ENCODE results near the gene TRIM71.
A peak's percentile ranks its signal among the peaks of the same experiment; 100 is the strongest.
"Not testable (repeated sequence)": the region's sequence is repeated elsewhere in the genome, so short reads cannot be mapped to it uniquely, and the experiment has no call there.

TRIM71 gene

GRCh38 chr3:32899265-32899664 lies 81.5 kb downstream of the TRIM71 start:
- H3K27ac ChIP-seq (replicated peaks), result no peak overlapping the region
- H3K27me3 ChIP-seq (ENCODE audit: insufficient read depth, poor library complexity, severe bottlenecking), result no peaks in the 10 kb centered on the region
- H3K4me3 ChIP-seq (replicated peaks; ENCODE audit: insufficient read depth, low read length), result no peak overlapping the region
- no peak for DNase-seq (ENCODE audit: low read depth in 1 of 2, low spot score in 1 of 2)
- no peak for TF ChIP-seq CTCF (IDR thresholded peaks at IDR 0.05; ENCODE audit: insufficient read depth, low read length)
- no peak for TF ChIP-seq POLR2AphosphoS5 (IDR thresholded peaks at IDR 0.05; ENCODE audit: low read depth)
- TF ChIP-seq GABPA (IDR thresholded peaks at IDR 0.05; ENCODE audit: low read depth), result no peak
- TF ChIP-seq REST (IDR thresholded peaks at IDR 0.05; ENCODE audit: insufficient replicate concordance, low read depth), result no peak
- TF ChIP-seq SPI1 (IDR thresholded peaks at IDR 0.05; ENCODE audit: borderline replicate concordance, low read depth), result no peak

GRCh38 chr3:32901005-32901932 lies 83.5 kb downstream of the TRIM71 start:
- peak; percentile 13 to 52 for DNase-seq (ENCODE audit: low read depth in 1 of 2, low spot score in 1 of 2)
- H3K27ac ChIP-seq (replicated peaks), result peak overlapping the region; percentile 6
- no peak overlapping the region for H3K4me3 ChIP-seq (replicated peaks; ENCODE audit: insufficient read depth, low read length)
- TF ChIP-seq GABPA (IDR thresholded peaks at IDR 0.05; ENCODE audit: low read depth) (no peak), SPI1 (IDR thresholded peaks at IDR 0.05; ENCODE audit: borderline replicate concordance, low read depth) (peak; percentile 32; the same call in 1 of the 2 replicates)
- H3K27me3 ChIP-seq (ENCODE audit: insufficient read depth, poor library complexity, severe bottlenecking), result no peaks in the 10 kb centered on the region

GRCh38 chr3:32902887-32903371 lies 85.1 kb downstream of the TRIM71 start:
- not testable (repeated sequence) for H3K27me3 ChIP-seq (ENCODE audit: insufficient read depth, poor library complexity, severe bottlenecking); H3K27ac ChIP-seq (replicated peaks)
- DNase-seq (ENCODE audit: low read depth in 1 of 2, low spot score in 1 of 2), result peak in 1 of 2 experiments; percentile 30
- H3K4me3 ChIP-seq (replicated peaks; ENCODE audit: insufficient read depth, low read length), result peak overlapping the region; percentile 30

GRCh38 chr3:32903953-32904352 lies 86.2 kb downstream of the TRIM71 start:
- DNase-seq (ENCODE audit: low read depth in 1 of 2, low spot score in 1 of 2), result no peak
- H3K27me3 ChIP-seq (ENCODE audit: insufficient read depth, poor library complexity, severe bottlenecking), result no peaks in the 10 kb centered on the region
- H3K27ac ChIP-seq (replicated peaks), result no peak overlapping the region
- TF ChIP-seq POLR2AphosphoS5 (IDR thresholded peaks at IDR 0.05; ENCODE audit: low read depth) (no peak), GABPA (IDR thresholded peaks at IDR 0.05; ENCODE audit: low read depth) (no peak), CTCF (IDR thresholded peaks at IDR 0.05; ENCODE audit: insufficient read depth, low read length) (no peak), REST (IDR thresholded peaks at IDR 0.05; ENCODE audit: insufficient replicate concordance, low read depth) (no peak), SPI1 (IDR thresholded peaks at IDR 0.05; ENCODE audit: borderline replicate concordance, low read depth) (no peak)
- H3K4me3 ChIP-seq (replicated peaks; ENCODE audit: insufficient read depth, low read length), result no peak overlapping the region

All from HL-60 (cell line).